Measurements from ENCODE around the gene GPR162. TPM values are rescaled to one million over a fixed set of nuclear protein-coding genes. Genes with fewer than 3 reads are reported as not detected.

Gene GPR162
- total and polyA plus RNA-seq, 10 of the 15 experiments (the other 5 are each of a cell fraction or from before 2014, with no cell fraction given), result not detected

GRCh38 chr12:6863033-6863432 lies 41.4 kb downstream of the GPR162 start (continued):
- TF ChIP-seq ZBTB33 (IDR thresholded peaks at IDR 0.05), result no peak

GRCh38 chr12:6863586-6864321 lies 42.1 kb downstream of the GPR162 start:
- Histone ChIP-seq H3K4me2 (ENCODE audit: control insufficient read depth, insufficient read depth) (no peak overlapping the region), H3K79me2 (ENCODE audit: control insufficient read depth, insufficient read depth, low read length) (peaks cover 20% of the 10 kb centered on the region), H3K36me3 (ENCODE audit: control insufficient read depth in 2 of 2, insufficient read depth in 2 of 2, low read length in 1 of 2) (peaks cover 28 to 33% of the 10 kb centered on the region in 2 experiments), H3K4me1 (ENCODE audit: control insufficient read depth, insufficient read depth, low read length) (peaks cover 6% of the 10 kb centered on the region), H3K27me3 (replicated peaks in 1 of 2; ENCODE audit: control insufficient read depth in 2 of 2, insufficient read depth in 2 of 2, low read length in 1 of 2) (no peaks in the 10 kb centered on the region), H3K9me3 (replicated peaks; ENCODE audit: control insufficient read depth, insufficient read depth, low read length) (no peaks in the 10 kb centered on the region), H4K20me1 (ENCODE audit: control insufficient read depth, insufficient read depth) (peaks cover 1% of the 10 kb centered on the region; the same call in 1 of the 2 replicates), H2AFZ (ENCODE audit: control insufficient read depth, low read depth, low read length) (no peak overlapping the region), H3K27ac (ENCODE audit: control insufficient read depth, insufficient read depth) (no peak overlapping the region), H3K9ac (ENCODE audit: control insufficient read depth, insufficient read depth, low read length) (no peak overlapping the region), H3K4me3 (no peak overlapping the region)
- WGBS (ENCODE audit: insufficient coverage, insufficient replicate concordance, low lambda C conversion rate, missing lambda C conversion rate), result 98% methylated on average over 16 of the region's 16 CpGs
- in situ Hi-C loops (cut with MboI), result no loop called here
- intact Hi-C loops (cut with micrococcal nuclease; ENCODE audit: unreplicated experiment), result no loop called here
- ChIA-PET RAD21 (ENCODE audit: unreplicated experiment) (no interaction called here), POLR2A (interaction anchor here (1.0 kb wide), 1 partner anchor 10 kb away, joined by 5 read pairs; the partner anchor contains the start of gene SPSB2), CTCF (interaction anchor here (1.7 kb wide), 1 partner anchor 9 kb away, joined by 4 read pairs; the partner anchor contains the start of gene SPSB2), SMC1A (ENCODE audit: uncharacterized antibody, unreplicated experiment) (no interaction called here)
- ATAC-seq (no peak), DNase-seq (ENCODE audit: low read depth, low spot score) (no peak), FAIRE-seq (no peak)
- no peak for TF ChIP-seq LARP7 (IDR thresholded peaks at IDR 0.05)
- TF ChIP-seq EED (IDR thresholded peaks at IDR 0.05; ENCODE audit: low read depth), result no peak
- TF ChIP-seq ZBED1 (IDR thresholded peaks at IDR 0.05; ENCODE audit: borderline replicate concordance), result no peak
- no peak for TF ChIP-seq TCF7 (IDR thresholded peaks at IDR 0.05; ENCODE audit: borderline replicate concordance)
- TF ChIP-seq CEBPB (IDR thresholded peaks at IDR 0.05; ENCODE audit: borderline replicate concordance in 1 of 2, low read depth in 2 of 2, low read length in 2 of 2), result no peak
- no peak for TF ChIP-seq BCL11A (IDR thresholded peaks at IDR 0.05; ENCODE audit: low read depth, low read length)
- no peak for TF ChIP-seq SMARCA5 (IDR thresholded peaks at IDR 0.05)
- no peak for TF ChIP-seq WRNIP1 (IDR thresholded peaks at IDR 0.05; ENCODE audit: borderline replicate concordance, low read depth, low read length)
- no peak for TF ChIP-seq SMC3 (IDR thresholded peaks at IDR 0.05; ENCODE audit: borderline replicate concordance, low read length)
- TF ChIP-seq CBFB (IDR thresholded peaks at IDR 0.05; ENCODE audit: low read depth), result no peak
- TF ChIP-seq NKRF (conservative IDR thresholded peaks at IDR 0.05), result no peak
- TF ChIP-seq MTA2 (IDR thresholded peaks at IDR 0.05; ENCODE audit: low read depth), result no peak
- no TSS peak for BruUV-seq (replicated peaks)

Measured in GM12878 (cell line).